T47D (cell line): ENCODE measurements around the gene PEX19.
A peak's percentile ranks its signal among the peaks of the same experiment; 100 is the strongest.
"Not testable (repeated sequence)": the region's sequence is repeated elsewhere in the genome, so short reads cannot be mapped to it uniquely, and the experiment has no call there.

Experiments
- DNase-seq, 2 experiments: peaks; one replicate each; pipeline versions ENCODE4 v3.0.0 to v3.0.0-alpha.2; 2011 to 2012; ENCODE audit warnings: low read depth in 1 of 2, low spot score in 1 of 2
- JUND ChIP-seq: IDR thresholded peaks from 2 replicates; pipeline ENCODE4 v1.6.1; 2012; ENCODE audit warnings: low read depth
- in situ Hi-C: cut with HindIII; loops from 2 replicates; pipeline ENCODE4 v1.10.0; 2016; ENCODE audit warnings: low sequenced_read_pairs, low pct_unique_long_range_greater_than_20kb

Gene PEX19

GRCh38 chr1:160293020-160293968 lies 8.4 kb upstream of the PEX19 start:
- DNase-seq = no peak
- in situ Hi-C loops = no loop called here
- TF ChIP-seq JUND = no peak

GRCh38 chr1:160291248-160292220 lies 6.6 kb upstream of the PEX19 start:
- in situ Hi-C loops = no loop called here
- DNase-seq = peak; percentile 69 to 87
- TF ChIP-seq JUND = no peak

- DNase-seq, in situ Hi-C loops: not testable (repeated sequence)
Measured at GRCh38 chr1:160287769-160288168, 2.8 kb upstream of the PEX19 start.

- DNase-seq = no peak
- no peak for TF ChIP-seq JUND
- in situ Hi-C loops = no loop called here
Measured at GRCh38 chr1:160285506-160285905, 573 bp upstream of the PEX19 start.

- no peak for TF ChIP-seq JUND
- in situ Hi-C loops = no loop called here
- peak; percentile 18 to 44 for DNase-seq
Measured at GRCh38 chr1:160284220-160284781, 632 bp downstream of the PEX19 start.

- TF ChIP-seq JUND = no peak
- no peak for DNase-seq
- in situ Hi-C loops = no loop called here
Measured at GRCh38 chr1:160282807-160283206, 2.1 kb downstream of the PEX19 start.

- TF ChIP-seq JUND = no peak
- no peak for DNase-seq
- in situ Hi-C loops = no loop called here
Measured at GRCh38 chr1:160277987-160278386, 6.9 kb downstream of the PEX19 start.

GRCh38 chr1:160277330-160277729 lies 7.6 kb downstream of the PEX19 start:
- in situ Hi-C loops = no loop called here
- no peak for TF ChIP-seq JUND
- no peak for DNase-seq

- no peak for TF ChIP-seq JUND
- no peak for DNase-seq
- in situ Hi-C loops = no loop called here
Measured at GRCh38 chr1:160271025-160271424, 13.9 kb downstream of the PEX19 start.

- no peak for TF ChIP-seq JUND
- no peak for DNase-seq
- in situ Hi-C loops = no loop called here
Measured at GRCh38 chr1:160267284-160267991, 17.5 kb downstream of the PEX19 start.

- in situ Hi-C loops = no loop called here
- no peak for TF ChIP-seq JUND
- DNase-seq = no peak
Measured at GRCh38 chr1:160264795-160265307, 20.1 kb downstream of the PEX19 start.
